Measurements from ENCODE around the gene JAGN1.

GRCh38 chr3:9869955-9870354, 20.5 kb upstream of the JAGN1 start:
- TF ChIP-seq, protein P1, sequence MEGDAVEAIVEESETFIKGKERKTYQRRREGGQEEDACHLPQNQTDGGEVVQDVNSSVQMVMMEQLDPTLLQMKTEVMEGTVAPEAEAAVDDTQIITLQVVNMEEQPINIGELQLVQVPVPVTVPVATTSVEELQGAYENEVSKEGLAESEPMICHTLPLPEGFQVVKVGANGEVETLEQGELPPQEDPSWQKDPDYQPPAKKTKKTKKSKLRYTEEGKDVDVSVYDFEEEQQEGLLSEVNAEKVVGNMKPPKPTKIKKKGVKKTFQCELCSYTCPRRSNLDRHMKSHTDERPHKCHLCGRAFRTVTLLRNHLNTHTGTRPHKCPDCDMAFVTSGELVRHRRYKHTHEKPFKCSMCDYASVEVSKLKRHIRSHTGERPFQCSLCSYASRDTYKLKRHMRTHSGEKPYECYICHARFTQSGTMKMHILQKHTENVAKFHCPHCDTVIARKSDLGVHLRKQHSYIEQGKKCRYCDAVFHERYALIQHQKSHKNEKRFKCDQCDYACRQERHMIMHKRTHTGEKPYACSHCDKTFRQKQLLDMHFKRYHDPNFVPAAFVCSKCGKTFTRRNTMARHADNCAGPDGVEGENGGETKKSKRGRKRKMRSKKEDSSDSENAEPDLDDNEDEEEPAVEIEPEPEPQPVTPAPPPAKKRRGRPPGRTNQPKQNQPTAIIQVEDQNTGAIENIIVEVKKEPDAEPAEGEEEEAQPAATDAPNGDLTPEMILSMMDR (optimal IDR thresholded peaks at IDR 0.05 in 1 of 3, IDR thresholded peaks at IDR 0.05 in 1 of 3, conservative IDR thresholded peaks at IDR 0.05 in 1 of 3; ENCODE audit: extremely low read depth in 1 of 3, insufficient read depth in 2 of 3, low read length in 3 of 3) = no peak
- no peak for TF ChIP-seq EZH2 (IDR thresholded peaks at IDR 0.05; ENCODE audit: low read length)

Data from keratinocyte (primary cell).